K562 (cell line): ENCODE data around the gene LYST. TPM values are rescaled to one million over a fixed set of nuclear protein-coding genes. Genes with fewer than 3 reads are reported as not detected.
A peak's percentile ranks its signal among the peaks of the same experiment; 100 is the strongest.

ENCODE experiments used
- ATAC-seq: fragments of 200-7000 bp; cut with Tn5 transposase; 3 replicates; pipeline ENCODE4 v1.9.1; 2020; ENCODE audit warnings: moderate library complexity
- BruUV-seq: library from RNA; stranded (reverse); fragments of 400-500 nt; replicated peaks from 2 replicates; lab custom pipeline; 2021; lab: Mats Ljungman, UMichigan
- CTCF ChIA-PET: fragments of 300-600 bp; formaldehyde crosslinking; extraction: SDS; loops from one replicate; lab custom pipeline; 2021; ENCODE audit warnings: low intra/inter-chr PET ratio; lab: Yijun Ruan, JAX
- POLR2A ChIA-PET: fragments of 300-600, 350-650 bp; sonication (Branson Sonifier 250); formaldehyde crosslinking; extraction: SDS; loops from one replicate; lab custom pipeline; 2021; ENCODE audit warnings: antibody characterized with exemption, inconsistent platforms; lab: Yijun Ruan, JAX
- DNase-seq, 4 experiments: peaks; one replicate each; pipeline versions ENCODE4 v3.0.0 to v3.0.0-alpha.2; 2011 to 2018; ENCODE audit warnings: low spot score in 3 of 4, mixed read lengths in 3 of 4; ENCODE audit errors: extremely low read depth in 1 of 4
- FAIRE-seq: peaks from 2 replicates; lab custom pipeline; 2011; peaks lifted over from hg19 to GRCh38; lab: Jason Lieb, UNC
- H2AFZ ChIP-seq: 2 replicates; pipeline ENCODE4 v1.6.0; 2011; ENCODE audit warnings: low read depth, low read length, control low read depth, inconsistent platforms
- H3K27ac ChIP-seq: fragments of 200-600 bp; 3 replicates; pipeline ENCODE4 v1.8.0; 2011; ENCODE audit warnings: low read depth, mild to moderate bottlenecking, control low read depth, inconsistent platforms, low read length, moderate library complexity, mixed read lengths; ENCODE audit errors: extremely low read depth
- H3K27me3 ChIP-seq, 2 experiments: fragments of 300-600 bp in 1 of 2; 2 replicates in 1 of 2; 3 replicates in 1 of 2; pipeline versions ENCODE4 v1.6.0 to v1.8.0; 2011; ENCODE audit warnings: inconsistent platforms in 2 of 2, low read length in 2 of 2, mild to moderate bottlenecking in 1 of 2, mixed read lengths in 1 of 2, moderate library complexity in 1 of 2; ENCODE audit not compliant: control insufficient read depth in 2 of 2, insufficient read depth in 2 of 2
- H3K36me3 ChIP-seq: fragments of 300-600 bp; 3 replicates; pipeline ENCODE4 v1.8.0; 2011; ENCODE audit warnings: mild to moderate bottlenecking, low read length, inconsistent platforms; ENCODE audit not compliant: control insufficient read depth, insufficient read depth
- H3K4me1 ChIP-seq, 2 experiments: fragments of 200-600 bp in 1 of 2; replicated peaks in 1 of 2; 2 replicates in 1 of 2; 3 replicates in 1 of 2; pipeline versions ENCODE4 v1.5.1 to v1.8.0; 2011; ENCODE audit warnings: inconsistent platforms in 2 of 2, low read length in 2 of 2, mild to moderate bottlenecking in 1 of 2, mixed read lengths in 1 of 2, moderate library complexity in 1 of 2; ENCODE audit not compliant: control insufficient read depth in 2 of 2, insufficient read depth in 2 of 2
- H3K4me2 ChIP-seq: 2 replicates; pipeline ENCODE4 v1.6.1; 2011; ENCODE audit warnings: low read length, control low read depth, inconsistent platforms, mixed read lengths; ENCODE audit not compliant: insufficient read depth
- H3K4me3 ChIP-seq: fragments of 200-600 bp; sonication (generic), shearing (Covaris generic); 2 replicates; pipeline ENCODE4 v1.5.1; 2016; ENCODE audit warnings: control low read depth, inconsistent platforms
- H3K79me2 ChIP-seq: fragments of 200-600 bp; 3 replicates; pipeline ENCODE4 v1.8.0; 2011; ENCODE audit warnings: low read length, inconsistent platforms; ENCODE audit not compliant: control insufficient read depth, insufficient read depth
- H3K9ac ChIP-seq, 2 experiments: 2 replicates each; pipeline versions ENCODE4 v1.6.0 to v1.6.1; 2011; ENCODE audit warnings: low read depth in 2 of 2, low read length in 2 of 2, control low read depth in 1 of 2, inconsistent platforms in 1 of 2, mild to moderate bottlenecking in 1 of 2, mixed read lengths in 1 of 2; ENCODE audit not compliant: insufficient read depth in 1 of 2
- H3K9me1 ChIP-seq: one replicate; pipeline ENCODE4 v1.6.0; 2011; ENCODE audit warnings: inconsistent platforms, mild to moderate bottlenecking, low read length, moderate library complexity; ENCODE audit not compliant: control insufficient read depth, insufficient read depth
- H3K9me3 ChIP-seq: replicated peaks from 2 replicates; pipeline ENCODE4 v1.5.1; 2011; ENCODE audit warnings: low read depth, low read length, inconsistent platforms; ENCODE audit not compliant: control insufficient read depth, insufficient read depth
- H4K20me1 ChIP-seq: replicated peaks from 2 replicates; pipeline ENCODE4 v1.6.1; 2011; ENCODE audit warnings: low read length, inconsistent platforms, mixed read lengths; ENCODE audit not compliant: control insufficient read depth, insufficient read depth
- ELF2 ChIP-seq: fragments of 250-450 bp; sonication (Bioruptor Pico); IDR thresholded peaks from 2 replicates; pipeline ENCODE4 v1.5.0; 2021; ENCODE audit warnings: mild to moderate bottlenecking
- POLR3G ChIP-seq: IDR thresholded peaks from 2 replicates; pipeline ENCODE4 v1.6.1; 2011; ENCODE audit not compliant: insufficient read length, insufficient replicate concordance; ENCODE audit errors: extremely low read depth
- TARDBP ChIP-seq: fragments of 450-650 bp; IDR thresholded peaks from 2 replicates; pipeline ENCODE4 v1.6.1; 2016
- ZNF212 ChIP-seq: fragments of 450-650 bp; formaldehyde crosslinking; IDR thresholded peaks from 2 replicates; pipeline ENCODE4 v1.4.0; 2020; ENCODE audit warnings: mild to moderate bottlenecking
- ZNF507 ChIP-seq: conservative IDR thresholded peaks from 2 replicates; pipeline ENCODE4 v1.6.1; 2017; ENCODE audit warnings: missing genetic modification characterization, missing compliant biosample characterization
- WGBS: fragments of 100-300 bp; shearing (Covaris generic); methylation state at CpG from one replicate; pipeline ENCODE4 v1.1.6; 2016; ENCODE audit warnings: low coverage, mixed read lengths; ENCODE audit not compliant: insufficient coverage; ENCODE audit errors: missing lambda C conversion rate; 5-methylcytosine and 5-hydroxymethylcytosine counted together
- in situ Hi-C: fragments of 300-500 bp; cut with MboI; formaldehyde crosslinking; loops from 4 replicates; pipeline ENCODE4 v1.15.0; 2018; ENCODE audit warnings: inconsistent platforms, mixed read lengths
- intact Hi-C: fragments of 100-400 bp; cut with micrococcal nuclease; formaldehyde crosslinking; loops from 2 replicates; pipeline ENCODE4 v1.14.2; 2022
- polyA plus RNA-seq, 8 experiments: library from polyadenylated mRNA; depleted of rRNA in 4 of 8; stranded (reverse) in 5 of 8; unstranded in 3 of 8; fragments of >200 nt; fragmentation: Nextera tagmentation in 2 of 8; fragmentation: Illumina TruSeq in 1 of 8; extraction: Ambion mirVana in 2 of 8; extraction: Trizol in 1 of 8; gene quantifications; 2 replicates each; pipeline versions ENCODE4 v1.2.1 to v1.2.3, GENCODE V29; 2011 to 2014; ENCODE audit warnings: inconsistent platforms in 1 of 8, missing spikeins in 1 of 8
- total RNA-seq, 7 experiments: library from RNA; depleted of rRNA in 6 of 7; stranded (reverse); fragments of >200 nt in 6 of 7; fragmentation: Illumina TruSeq in 2 of 7; extraction: Trizol in 2 of 7; gene quantifications; 2 replicates each; pipeline versions ENCODE4 v1.2.1 to v1.2.3, GENCODE V29; 2011 to 2021; ENCODE audit warnings: low replicate concordance in 1 of 7
- TF ChIP-seq, protein P1 (sequence below): fragments of 250-450 bp; sonication (Bioruptor Pico); IDR thresholded peaks from 2 replicates; pipeline ENCODE4 v1.5.0; 2021; ENCODE audit warnings: mild to moderate bottlenecking, borderline replicate concordance

Gene LYST
- total and polyA plus RNA-seq, 9 of the 15 experiments (the other 6 are each of a cell fraction or from before 2014, with no cell fraction given) = 0.73 to 2.4 (median 1.4) TPM

DNA sequence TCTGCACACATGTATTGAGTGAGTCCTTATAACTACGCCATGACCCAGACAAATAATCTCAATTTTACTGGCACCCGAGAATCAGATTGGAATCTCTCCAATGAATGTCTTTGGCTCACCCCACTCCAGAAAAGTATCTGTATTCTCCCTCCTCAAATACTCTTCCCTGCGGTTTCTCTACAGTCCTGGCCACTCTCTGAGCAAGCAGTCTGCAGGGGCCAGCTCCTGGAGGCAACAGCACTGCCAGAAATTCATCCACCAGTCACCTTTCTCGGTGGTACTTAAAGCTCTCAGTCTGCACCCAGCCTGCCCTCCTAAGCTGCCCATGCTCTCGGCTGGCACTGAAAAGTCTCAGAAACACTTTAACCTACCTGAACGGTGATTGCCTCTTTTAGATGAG lies 16.1 kb upstream of the LYST start:
- no peak overlapping the region for H3K4me2 ChIP-seq

More for the DNA sequence above, 16.1 kb upstream of the LYST start:
- Histone ChIP-seq H3K36me3 (no peaks in the 10 kb centered on the region), H2AFZ (no peak overlapping the region), H3K9me1 (no peaks in the 10 kb centered on the region), H3K79me2 (no peaks in the 10 kb centered on the region), H3K4me1 (no peaks in the 10 kb centered on the region), H3K4me3 (no peak overlapping the region), H3K9me3 (no peaks in the 10 kb centered on the region), H3K27ac (no peak overlapping the region), H3K27me3 (peaks cover 31% of the 10 kb centered on the region in 2 experiments), H3K9ac (no peak overlapping the region), H4K20me1 (no peaks in the 10 kb centered on the region)
- WGBS = under 1% methylated on average over 6 of the region's 6 CpGs
- no peak for DNase-seq
- TF ChIP-seq ZNF507 (tag) (no peak), POLR3G (no peak), ZNF212 (CRISPR knock-in tag) (no peak), TARDBP (no peak), ELF2 (CRISPR knock-in tag) (no peak)
- TF ChIP-seq, protein P1, sequence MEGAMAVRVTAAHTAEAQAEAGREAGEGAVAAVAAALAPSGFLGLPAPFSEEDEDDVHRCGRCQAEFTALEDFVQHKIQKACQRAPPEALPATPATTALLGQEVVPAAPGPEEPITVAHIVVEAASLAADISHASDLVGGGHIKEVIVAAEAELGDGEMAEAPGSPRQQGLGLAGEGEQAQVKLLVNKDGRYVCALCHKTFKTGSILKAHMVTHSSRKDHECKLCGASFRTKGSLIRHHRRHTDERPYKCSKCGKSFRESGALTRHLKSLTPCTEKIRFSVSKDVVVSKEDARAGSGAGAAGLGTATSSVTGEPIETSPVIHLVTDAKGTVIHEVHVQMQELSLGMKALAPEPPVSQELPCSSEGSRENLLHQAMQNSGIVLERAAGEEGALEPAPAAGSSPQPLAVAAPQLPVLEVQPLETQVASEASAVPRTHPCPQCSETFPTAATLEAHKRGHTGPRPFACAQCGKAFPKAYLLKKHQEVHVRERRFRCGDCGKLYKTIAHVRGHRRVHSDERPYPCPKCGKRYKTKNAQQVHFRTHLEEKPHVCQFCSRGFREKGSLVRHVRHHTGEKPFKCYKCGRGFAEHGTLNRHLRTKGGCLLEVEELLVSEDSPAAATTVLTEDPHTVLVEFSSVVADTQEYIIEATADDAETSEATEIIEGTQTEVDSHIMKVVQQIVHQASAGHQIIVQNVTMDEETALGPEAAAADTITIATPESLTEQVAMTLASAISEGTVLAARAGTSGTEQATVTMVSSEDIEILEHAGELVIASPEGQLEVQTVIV = no peak
- in situ Hi-C loops (no loop called here), intact Hi-C loops (no loop called here)
- BruUV-seq = no TSS peak
- peak; percentile 47; the same call in 2 of the 3 replicates for ATAC-seq
- ChIA-PET POLR2A (interaction anchor here (1.2 to 1.3 kb wide), 2 partner anchors 8 to 25 kb away, joined by 3 read pairs; no protein-coding TSS in a partner anchor), CTCF (no interaction called here)
- FAIRE-seq = no peak
